ENCODE data around the gene GFOD1. TPM values are rescaled to one million over a fixed set of nuclear protein-coding genes. Genes with fewer than 3 reads are reported as not detected.

GFOD1 gene, protein sequence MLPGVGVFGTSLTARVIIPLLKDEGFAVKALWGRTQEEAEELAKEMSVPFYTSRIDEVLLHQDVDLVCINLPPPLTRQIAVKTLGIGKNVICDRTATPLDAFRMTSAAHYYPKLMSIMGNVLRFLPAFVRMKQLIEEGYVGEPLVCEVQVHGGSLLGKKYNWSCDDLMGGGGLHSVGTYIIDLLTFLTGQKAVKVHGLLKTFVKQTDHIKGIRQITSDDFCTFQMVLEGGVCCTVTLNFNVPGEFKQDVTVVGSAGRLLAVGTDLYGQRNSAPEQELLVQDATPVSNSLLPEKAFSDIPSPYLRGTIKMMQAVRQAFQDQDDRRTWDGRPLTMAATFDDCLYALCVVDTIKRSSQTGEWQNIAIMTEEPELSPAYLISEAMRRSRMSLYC
- 19.2 and 19.8 TPM in 2 replicates for total RNA-seq

DNA sequence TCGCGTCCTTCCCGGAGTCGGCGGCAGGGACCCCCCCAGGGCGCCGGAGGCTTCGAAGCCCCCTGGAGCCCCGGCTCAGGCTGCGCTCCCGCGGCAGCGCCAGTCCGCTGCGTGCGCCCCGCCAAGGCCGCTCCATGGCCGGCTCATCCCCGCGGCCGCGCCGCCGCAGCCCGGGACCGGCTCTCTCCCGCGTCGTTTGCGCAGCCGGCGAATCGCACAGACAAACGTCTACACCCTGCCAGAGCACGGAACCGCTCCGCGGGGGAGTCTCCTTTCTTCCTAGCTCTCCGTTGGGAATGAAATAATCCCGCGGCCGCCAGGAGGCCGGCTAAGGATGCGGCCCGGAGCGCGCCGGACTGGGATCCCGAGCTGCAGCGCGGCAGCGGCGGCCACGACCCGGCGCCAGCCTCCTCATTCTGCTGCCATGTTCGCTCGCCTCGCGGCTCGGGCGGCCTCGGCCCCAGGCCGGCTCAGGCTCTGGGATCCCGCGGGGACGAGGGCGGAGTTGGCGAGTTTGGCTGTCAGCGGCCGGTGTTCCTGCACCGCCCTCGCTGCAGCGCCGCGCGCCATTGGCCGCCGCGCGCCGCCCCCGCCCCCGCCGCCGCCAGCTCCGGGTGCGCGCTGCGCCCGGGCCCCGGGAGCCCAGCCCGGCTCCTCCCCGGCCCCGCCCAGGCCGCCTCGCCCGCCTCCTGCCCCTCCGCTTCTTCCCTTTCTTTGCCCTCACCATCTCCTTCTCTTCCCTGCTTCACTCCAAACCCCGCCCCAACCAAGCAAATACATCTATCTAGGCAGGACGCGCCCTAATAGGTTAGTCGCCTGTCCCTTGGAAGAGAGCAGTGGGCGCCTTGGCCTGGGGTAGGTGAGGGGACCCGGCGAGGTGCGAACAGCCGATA lies at the start of gene GFOD1:
TSS of gene GFOD1 (minus strand) at position 479 of the 893 bp plus-strand sequence. CDS start 710 bp downstream, outside the sequence.

DNA sequence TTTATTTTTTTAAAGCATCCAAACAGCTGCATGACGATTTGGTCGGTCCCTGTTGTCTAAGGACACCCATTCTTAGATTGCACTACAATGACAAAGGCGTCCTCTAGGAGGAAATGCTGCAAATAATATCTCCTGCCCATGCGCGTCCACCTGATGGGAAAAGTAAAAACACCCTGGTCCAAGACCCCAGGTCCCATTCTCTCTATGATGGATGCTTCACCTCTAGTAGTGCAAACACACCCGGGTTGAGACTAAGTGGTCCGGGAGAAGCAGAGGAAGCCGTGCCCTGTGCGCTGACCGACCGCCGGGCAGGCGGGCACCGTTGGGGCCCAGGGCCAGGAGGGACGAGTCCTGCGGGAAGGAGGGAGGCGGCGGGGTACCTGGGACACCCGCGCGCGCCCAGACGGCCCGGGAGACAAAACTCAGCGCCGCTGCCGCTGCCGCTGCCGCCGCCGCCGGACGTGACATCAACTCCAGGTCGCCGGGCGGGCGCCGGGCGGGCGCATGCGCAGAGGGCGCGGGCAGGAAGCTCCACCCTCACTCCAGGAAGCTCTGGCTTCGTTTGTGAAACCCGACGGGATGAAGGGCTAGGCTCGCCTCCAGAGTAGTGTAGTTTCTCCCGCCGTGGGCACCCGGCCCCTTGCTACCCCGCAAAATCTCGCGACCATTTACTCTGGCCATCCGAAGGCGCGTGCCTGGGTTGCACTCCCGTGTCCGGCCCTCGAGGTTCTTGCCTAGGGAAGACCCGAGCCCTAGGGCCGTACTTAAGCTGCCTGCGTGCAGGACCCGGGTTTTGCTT lies 159.1 kb downstream of the GFOD1 start, which contains the start of gene TBC1D7:
TSS of gene TBC1D7 (minus strand) at position 462 of the 799 bp plus-strand sequence. CDS start 1,639 bp downstream, outside the sequence.

Other genes starting within 250 kb of the GFOD1 start
- 22.8 and 24.3 TPM in 2 replicates for gene TBC1D7, start 159.1 kb downstream of the GFOD1 start, total RNA-seq
- 12.5 and 17.1 TPM in 2 replicates for gene SIRT5, start 87.0 kb upstream of the GFOD1 start, total RNA-seq
- gene NOL7, start 127.7 kb upstream of the GFOD1 start, total RNA-seq, result 63.5 and 72.1 TPM in 2 replicates
- gene RANBP9, start 224.2 kb upstream of the GFOD1 start, total RNA-seq, result 23.4 and 34.1 TPM in 2 replicates

All from tracheal epithelial cell (primary cell).